IMR-90 (cell line): ENCODE measurements around the gene UGT2B7. TPM values are rescaled to one million over a fixed set of nuclear protein-coding genes. Genes with fewer than 3 reads are reported as not detected.

Experiments
- ATAC-seq: fragments of 200-7000 bp; cut with Tn5 transposase; 2 replicates; pipeline ENCODE4 v1.9.1; 2020; ENCODE audit warnings: low read depth, mild to moderate bottlenecking, moderate library complexity
- BruUV-seq: library from RNA; stranded (reverse); fragments of 400-500 nt; replicated peaks from 2 replicates; lab custom pipeline; 2021; lab: Mats Ljungman, UMichigan
- CTCF ChIA-PET: fragments of 300-600 bp; formaldehyde crosslinking; extraction: SDS; loops from one replicate; lab custom pipeline; 2021; ENCODE audit warnings: antibody characterized with exemption; lab: Yijun Ruan, JAX
- POLR2A ChIA-PET: fragments of 300-600 bp; sonication (Branson Sonifier 250); formaldehyde crosslinking; loops from one replicate; lab custom pipeline; 2022; ENCODE audit warnings: antibody characterized with exemption; ENCODE audit not compliant: unreplicated experiment; lab: Charles Lee
- DNase-seq: peaks from one replicate; pipeline ENCODE4 v3.0.0; 2013
- H2AFZ ChIP-seq: replicated peaks from 2 replicates; pipeline ENCODE3; 2013; ENCODE audit warnings: low read length, mild to moderate bottlenecking; ENCODE audit not compliant: poor library complexity
- H2AK5ac ChIP-seq: 2 replicates; pipeline ENCODE4 v1.6.1; 2013; ENCODE audit warnings: low read depth, low read length, inconsistent platforms
- H2AK9ac ChIP-seq: replicated peaks from 2 replicates; pipeline ENCODE3; 2013; ENCODE audit warnings: mild to moderate bottlenecking, low read depth, low read length, moderate library complexity; ENCODE audit not compliant: poor library complexity
- H2BK120ac ChIP-seq: 2 replicates; pipeline ENCODE4 v1.6.1; 2013; ENCODE audit warnings: low read depth, low read length, inconsistent platforms
- H2BK15ac ChIP-seq: 3 replicates; pipeline ENCODE4 v1.6.1; 2013; ENCODE audit warnings: low read depth, low read length, inconsistent platforms
- H2BK20ac ChIP-seq: 2 replicates; pipeline ENCODE4 v1.6.1; 2013; ENCODE audit warnings: low read depth, mild to moderate bottlenecking, inconsistent platforms, low read length, moderate library complexity
- H2BK5ac ChIP-seq: 2 replicates; pipeline ENCODE4 v1.6.1; 2013; ENCODE audit warnings: mild to moderate bottlenecking, low read depth, low read length, inconsistent platforms; ENCODE audit not compliant: poor library complexity, severe bottlenecking
- H3K14ac ChIP-seq: replicated peaks from 2 replicates; pipeline ENCODE4 v1.6.1; 2013; ENCODE audit warnings: low read depth, low read length, inconsistent platforms
- H3K18ac ChIP-seq: 2 replicates; pipeline ENCODE4 v1.6.1; 2013; ENCODE audit warnings: low read depth, low read length, control low read depth
- H3K23ac ChIP-seq: 2 replicates; pipeline ENCODE4 v1.6.1; 2013; ENCODE audit warnings: low read depth, low read length, inconsistent platforms
- H3K27ac ChIP-seq: 2 replicates; pipeline ENCODE4 v1.5.1; 2013; ENCODE audit warnings: mild to moderate bottlenecking, control low read depth, low read length; ENCODE audit not compliant: insufficient read depth
- H3K27me3 ChIP-seq: 2 replicates; pipeline ENCODE4 v1.6.1; 2013; ENCODE audit warnings: low read length; ENCODE audit not compliant: control insufficient read depth, insufficient read depth
- H3K36me3 ChIP-seq: 2 replicates; pipeline ENCODE4 v1.6.1; 2013; ENCODE audit warnings: low read length, mixed read lengths; ENCODE audit not compliant: control insufficient read depth, insufficient read depth
- H3K4ac ChIP-seq: 2 replicates; pipeline ENCODE4 v1.6.1; 2013; ENCODE audit warnings: low read depth, low read length, inconsistent platforms
- H3K4me1 ChIP-seq: 2 replicates; pipeline ENCODE4 v1.6.1; 2013; ENCODE audit warnings: low read length, mixed read lengths; ENCODE audit not compliant: control insufficient read depth, insufficient read depth
- H3K4me2 ChIP-seq: 2 replicates; pipeline ENCODE4 v1.6.1; 2013; ENCODE audit warnings: low read depth, mild to moderate bottlenecking, control low read depth, low read length, moderate library complexity
- H3K4me3 ChIP-seq: 2 replicates; pipeline ENCODE4 v1.5.1; 2013; ENCODE audit warnings: low read depth, mild to moderate bottlenecking, control low read depth, low read length, moderate library complexity; ENCODE audit not compliant: insufficient read depth
- H3K56ac ChIP-seq: 2 replicates; pipeline ENCODE4 v1.6.1; 2013; ENCODE audit warnings: low read length, inconsistent platforms; ENCODE audit not compliant: insufficient read depth; ENCODE audit errors: extremely low read depth
- H3K79me1 ChIP-seq, 2 experiments: 2 replicates each; pipeline ENCODE4 v1.6.1; 2013; ENCODE audit warnings: low read length in 2 of 2, inconsistent platforms in 1 of 2, low read depth in 1 of 2
- H3K9ac ChIP-seq: 2 replicates; pipeline ENCODE4 v1.6.1; 2013; ENCODE audit warnings: low read depth, low read length, control low read depth
- H3K9me1 ChIP-seq: 2 replicates; pipeline ENCODE4 v1.6.1; 2013; ENCODE audit warnings: low read length, inconsistent platforms; ENCODE audit not compliant: insufficient read depth
- H3K9me3 ChIP-seq: 2 replicates; pipeline ENCODE4 v1.6.1; 2013; ENCODE audit warnings: low read length; ENCODE audit not compliant: control insufficient read depth, insufficient read depth
- H4K20me1 ChIP-seq: 2 replicates; pipeline ENCODE4 v1.6.1; 2013; ENCODE audit warnings: low read length, inconsistent platforms; ENCODE audit not compliant: insufficient read depth
- H4K5ac ChIP-seq: 2 replicates; pipeline ENCODE4 v1.6.1; 2013; ENCODE audit warnings: mild to moderate bottlenecking, low read depth, low read length, control low read depth
- H4K8ac ChIP-seq, 2 experiments: 2 replicates each; pipeline ENCODE4 v1.6.1; 2013; ENCODE audit warnings: low read depth in 2 of 2, low read length in 2 of 2, control low read depth in 1 of 2, inconsistent platforms in 1 of 2
- H4K91ac ChIP-seq: 2 replicates; pipeline ENCODE4 v1.6.1; 2013; ENCODE audit warnings: low read depth, low read length, inconsistent platforms; ENCODE audit not compliant: insufficient read depth
- CEBPB ChIP-seq: IDR thresholded peaks from 2 replicates; pipeline ENCODE4 v1.6.1; 2012; ENCODE audit warnings: low read depth, low read length, improper control_type of control experiment
- CHD1 ChIP-seq: IDR thresholded peaks from 2 replicates; pipeline ENCODE4 v1.6.1; 2012; ENCODE audit warnings: low read depth, low read length, improper control_type of control experiment
- ELK1 ChIP-seq: fragments of 150-350 bp; IDR thresholded peaks from 2 replicates; pipeline ENCODE4 v1.6.1; 2016; ENCODE audit warnings: low read depth, mild to moderate bottlenecking, low read length, moderate library complexity, borderline replicate concordance
- FOS ChIP-seq: fragments of 150-350 bp; IDR thresholded peaks from 2 replicates; pipeline ENCODE4 v1.6.1; 2016; ENCODE audit warnings: low read depth, low read length
- MAFK ChIP-seq: IDR thresholded peaks from 2 replicates; pipeline ENCODE4 v1.6.1; 2012; ENCODE audit warnings: low read depth, low read length, improper control_type of control experiment
- MAZ ChIP-seq: IDR thresholded peaks from 2 replicates; pipeline ENCODE4 v1.6.1; 2012; ENCODE audit warnings: low read depth, mild to moderate bottlenecking, low read length, improper control_type of control experiment, moderate library complexity, borderline replicate concordance
- MXI1 ChIP-seq: IDR thresholded peaks from 2 replicates; pipeline ENCODE4 v1.6.1; 2012; ENCODE audit warnings: low read depth, mild to moderate bottlenecking, low read length, moderate library complexity, borderline replicate concordance
- NFE2L2 ChIP-seq: fragments of 150-350 bp; IDR thresholded peaks from 2 replicates; pipeline ENCODE4 v1.6.1; 2016; ENCODE audit warnings: low read depth, mild to moderate bottlenecking, low read length
- RAD21 ChIP-seq: IDR thresholded peaks from 2 replicates; pipeline ENCODE4 v1.6.1; 2012; ENCODE audit warnings: low read length, improper control_type of control experiment
- RCOR1 ChIP-seq: IDR thresholded peaks from 2 replicates; pipeline ENCODE4 v1.6.1; 2012; ENCODE audit warnings: mild to moderate bottlenecking, low read length, improper control_type of control experiment; ENCODE audit not compliant: insufficient replicate concordance
- RFX5 ChIP-seq: IDR thresholded peaks from 2 replicates; pipeline ENCODE4 v1.8.0; 2012; ENCODE audit warnings: low read depth, mild to moderate bottlenecking, low read length, moderate library complexity
- SMC3 ChIP-seq: fragments of 150-350 bp; IDR thresholded peaks from 2 replicates; pipeline ENCODE4 v1.6.1; 2016; ENCODE audit warnings: low read depth, mild to moderate bottlenecking, antibody characterized with exemption, low read length, moderate library complexity
- USF2 ChIP-seq: fragments of 150-350 bp; IDR thresholded peaks from 2 replicates; pipeline ENCODE4 v1.6.1; 2017; ENCODE audit warnings: mild to moderate bottlenecking, antibody characterized with exemption, low read length, low read depth
- WGBS, 2 experiments: methylation state at CpG; one replicate each; pipeline versions ENCODE4 v1.1.5 to v1.1.7; 2013; ENCODE audit warnings: missing lambda C conversion rate in 2 of 2; ENCODE audit not compliant: insufficient read length in 1 of 2; ENCODE audit errors: extremely low coverage in 2 of 2; 5-methylcytosine and 5-hydroxymethylcytosine counted together
- dilution Hi-C: fragments of 300-500 bp; cut with HindIII; formaldehyde crosslinking; loops from one replicate; pipeline ENCODE4 v1.14.3; 2018; ENCODE audit warnings: low sequenced_read_pairs; ENCODE audit not compliant: unreplicated experiment
- in situ Hi-C: fragments of 300-500 bp; cut with MboI; formaldehyde crosslinking; loops from 3 replicates; pipeline ENCODE4 v1.14.3; 2019; ENCODE audit warnings: low sequenced_read_pairs, inconsistent platforms, mixed read lengths
- intact Hi-C: fragments of 100-400 bp; cut with micrococcal nuclease; formaldehyde crosslinking; loops from 2 replicates; pipeline ENCODE4 v1.10.0; 2022
- polyA plus RNA-seq, 3 experiments: library from polyadenylated mRNA; depleted of rRNA; stranded (reverse); fragments of >200 nt; gene quantifications; 2 replicates each; pipeline ENCODE4 v1.2.3, GENCODE V29; 2012; ENCODE audit warnings: low replicate concordance in 1 of 3
- total RNA-seq: library from RNA; depleted of rRNA; stranded (reverse); fragments of >200 nt; gene quantifications from 2 replicates; pipeline ENCODE4 v1.2.3, GENCODE V29; 2012

UGT2B7 gene
- total and polyA plus RNA-seq, 2 of the 4 experiments (the other 2 are of a cell fraction) = 0.10 TPM; not detected in 1

- WGBS, 2 experiments = no CpG with 5 or more reads among the region's 4 CpGs
- H3K36me3 ChIP-seq = no peaks in the 10 kb centered on the region
- no TSS peak for BruUV-seq
- no peak overlapping the region for H4K91ac ChIP-seq
- peaks cover 2% of the 10 kb centered on the region for H3K4me1 ChIP-seq
- H4K20me1 ChIP-seq = no peaks in the 10 kb centered on the region
- no peak overlapping the region for H3K4me2 ChIP-seq
- intact Hi-C loops (no loop called here), in situ Hi-C loops (no loop called here), dilution Hi-C loops (no loop called here)
- ATAC-seq (no peak), DNase-seq (no peak)
- H3K18ac ChIP-seq = no peak overlapping the region
- no peak overlapping the region for H2BK120ac ChIP-seq
- H2AFZ ChIP-seq = no peak overlapping the region
- H3K9me3 ChIP-seq = no peaks in the 10 kb centered on the region
- ChIA-PET CTCF (no interaction called here), POLR2A (no interaction called here)
- H3K9ac ChIP-seq = no peak overlapping the region
- H3K56ac ChIP-seq = no peak overlapping the region
- no peak overlapping the region for H3K14ac ChIP-seq
- H3K27ac ChIP-seq = no peak overlapping the region
- H2BK20ac ChIP-seq = no peak overlapping the region
- H2BK5ac ChIP-seq = no peak overlapping the region
- H3K79me1 ChIP-seq = no peaks in the 10 kb centered on the region
- H3K4me3 ChIP-seq = no peak overlapping the region
- no peak for TF ChIP-seq RCOR1
- TF ChIP-seq CHD1 = no peak
- no peak for TF ChIP-seq RFX5
- no peak for TF ChIP-seq NFE2L2
- no peak for TF ChIP-seq USF2
- TF ChIP-seq MAZ = no peak
- no peak for TF ChIP-seq MAFK
- TF ChIP-seq RAD21 = no peak
- TF ChIP-seq MXI1 = no peak
- no peak for TF ChIP-seq FOS
- no peak for TF ChIP-seq ELK1
- TF ChIP-seq SMC3 = no peak
- no peak for TF ChIP-seq CEBPB
- H4K8ac ChIP-seq = no peak overlapping the region
- H3K9me1 ChIP-seq = no peaks in the 10 kb centered on the region
- no peaks in the 10 kb centered on the region for H3K27me3 ChIP-seq
- H2AK5ac ChIP-seq = no peak overlapping the region
- H3K4ac ChIP-seq = no peak overlapping the region
- H2AK9ac ChIP-seq = no peak overlapping the region
- H3K23ac ChIP-seq = no peak overlapping the region
- no peak overlapping the region for H4K5ac ChIP-seq
- no peak overlapping the region for H2BK15ac ChIP-seq
These were observed 2.2 kb downstream of the UGT2B7 start for GRCh38 chr4:69098470-69098869.
